Esophagus squamous epithelium (tissue), 5 donors: ENCODE results near the gene CIDEB. TPM values are rescaled to one million over a fixed set of nuclear protein-coding genes. Genes with fewer than 3 reads are reported as not detected.

Source experiments
- DNase-seq: peaks from one replicate; lab custom pipeline; 2025; lab: John Stamatoyannopoulos, UW
- H3K27ac ChIP-seq, 4 donors: fragments of 200-600 bp; sonication (generic); one replicate each; pipeline ENCODE4 v1.5.1; 2016 to 2019; ENCODE audit warnings: mild to moderate bottlenecking in 1 of 4
- H3K27me3 ChIP-seq, 4 donors: fragments of 200-600 bp; sonication (generic); 1 replicate in 3 of 4; 2 replicates in 1 of 4; pipeline versions ENCODE4 v1.5.1 to v1.6.0; 2017 to 2021; ENCODE audit warnings: antibody characterized with exemption in 1 of 4
- H3K36me3 ChIP-seq, 3 donors: fragments of 200-600 bp; sonication (generic); one replicate each; pipeline ENCODE4 v1.5.1; 2016 to 2019
- H3K4me1 ChIP-seq, 3 donors: fragments of 200-600 bp; sonication (generic); one replicate each; pipeline ENCODE4 v1.5.1; 2017 to 2019
- H3K4me3 ChIP-seq, 4 donors: fragments of 200-600 bp; sonication (generic); 1 replicate in 3 of 4; 2 replicates in 1 of 4; pipeline ENCODE4 v1.5.1; 2016 to 2019; ENCODE audit warnings: mild to moderate bottlenecking in 2 of 4, moderate library complexity in 1 of 4
- H3K9me3 ChIP-seq, 3 donors: fragments of 200-600 bp; sonication (generic); one replicate each; pipeline ENCODE4 v1.5.1; 2016 to 2019
- POLR2A ChIP-seq, 4 donors: fragments of 450-650 bp; IDR thresholded peaks; one replicate each; pipeline ENCODE4 v1.6.1; 2017; ENCODE audit warnings: antibody characterized with exemption in 4 of 4, mild to moderate bottlenecking in 4 of 4, moderate library complexity in 3 of 4
- WGBS, 2 donors: methylation state at CpG; one replicate each; pipeline ENCODE4 v1.1.5; 2018; 5-methylcytosine and 5-hydroxymethylcytosine counted together
- intact Hi-C: fragments of 100-400 bp; cut with DNase I; formaldehyde crosslinking; loops from one replicate; pipeline ENCODE4 v1.15.0; 2022
- total RNA-seq, 4 donors: library from RNA; depleted of rRNA; stranded (reverse); fragments of >200 nt; gene quantifications; one replicate each; pipeline ENCODE4 v1.1.0, GENCODE V29; 2016
- TF ChIP-seq, protein P1 (sequence below), 6 experiments: fragments of 450-650 bp in 4 of 6; fragments of 200-600 bp in 2 of 6; sonication (generic) in 2 of 6; IDR thresholded peaks; one replicate each; pipeline ENCODE4 v1.5.1; 2016 to 2019; ENCODE audit warnings: antibody characterized with exemption in 6 of 6, mild to moderate bottlenecking in 4 of 6, moderate library complexity in 4 of 6
- donor health status: DM: yes; HTN: yes; CAD: no.

Gene CIDEB
- total RNA-seq, 4 donors from 2014 or later = 18.3 to 41.4 (median 30.4) TPM

DNA sequence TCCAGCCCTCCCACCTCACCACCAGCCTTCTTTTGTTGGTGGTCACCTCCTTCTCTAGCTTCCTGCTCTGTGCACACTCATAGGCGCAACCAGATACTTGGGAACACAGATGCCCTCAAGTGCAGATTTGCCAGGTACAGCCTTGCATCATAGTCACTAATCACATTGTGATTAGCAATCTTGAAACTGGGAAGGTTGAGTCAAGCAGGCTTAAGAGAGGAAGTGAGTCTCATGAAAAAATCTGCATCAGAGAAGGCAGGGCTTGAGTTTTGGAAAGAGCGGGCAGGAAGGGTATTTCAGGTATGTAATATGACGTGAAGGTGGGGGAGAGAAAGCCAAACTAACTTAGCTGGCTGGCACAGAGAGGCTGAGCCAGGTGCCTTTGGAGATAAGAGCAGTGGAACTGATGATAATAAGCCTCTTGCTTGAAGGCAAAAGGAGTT is 33.7 kb downstream of the CIDEB start:
- H3K36me3 ChIP-seq = peaks cover 0 to 12% (median 3%) of the 10 kb centered on the region in 3 donors
- no peaks in the 10 kb centered on the region for H3K9me3 ChIP-seq
- H3K27ac ChIP-seq = peak overlapping the region; percentile 85 to 100 (median 96)
- no peaks in the 10 kb centered on the region for H3K27me3 ChIP-seq
- intact Hi-C loops = no loop called here
- no peak for DNase-seq
- H3K4me3 ChIP-seq = no peak overlapping the region
- TF ChIP-seq, protein P1, sequence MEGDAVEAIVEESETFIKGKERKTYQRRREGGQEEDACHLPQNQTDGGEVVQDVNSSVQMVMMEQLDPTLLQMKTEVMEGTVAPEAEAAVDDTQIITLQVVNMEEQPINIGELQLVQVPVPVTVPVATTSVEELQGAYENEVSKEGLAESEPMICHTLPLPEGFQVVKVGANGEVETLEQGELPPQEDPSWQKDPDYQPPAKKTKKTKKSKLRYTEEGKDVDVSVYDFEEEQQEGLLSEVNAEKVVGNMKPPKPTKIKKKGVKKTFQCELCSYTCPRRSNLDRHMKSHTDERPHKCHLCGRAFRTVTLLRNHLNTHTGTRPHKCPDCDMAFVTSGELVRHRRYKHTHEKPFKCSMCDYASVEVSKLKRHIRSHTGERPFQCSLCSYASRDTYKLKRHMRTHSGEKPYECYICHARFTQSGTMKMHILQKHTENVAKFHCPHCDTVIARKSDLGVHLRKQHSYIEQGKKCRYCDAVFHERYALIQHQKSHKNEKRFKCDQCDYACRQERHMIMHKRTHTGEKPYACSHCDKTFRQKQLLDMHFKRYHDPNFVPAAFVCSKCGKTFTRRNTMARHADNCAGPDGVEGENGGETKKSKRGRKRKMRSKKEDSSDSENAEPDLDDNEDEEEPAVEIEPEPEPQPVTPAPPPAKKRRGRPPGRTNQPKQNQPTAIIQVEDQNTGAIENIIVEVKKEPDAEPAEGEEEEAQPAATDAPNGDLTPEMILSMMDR (IDR thresholded peaks at IDR 0.05) = peak in 1 of 6 experiments; percentile 2
- peak in 1 of 4 donors; percentile 31 for TF ChIP-seq POLR2A (IDR thresholded peaks at IDR 0.05)
- H3K4me1 ChIP-seq = peaks cover 24 to 94% (median 31%) of the 10 kb centered on the region in 3 donors
- 20 to 25% methylated on average over 3 of the region's 3 CpGs for WGBS, 2 donors

DNA sequence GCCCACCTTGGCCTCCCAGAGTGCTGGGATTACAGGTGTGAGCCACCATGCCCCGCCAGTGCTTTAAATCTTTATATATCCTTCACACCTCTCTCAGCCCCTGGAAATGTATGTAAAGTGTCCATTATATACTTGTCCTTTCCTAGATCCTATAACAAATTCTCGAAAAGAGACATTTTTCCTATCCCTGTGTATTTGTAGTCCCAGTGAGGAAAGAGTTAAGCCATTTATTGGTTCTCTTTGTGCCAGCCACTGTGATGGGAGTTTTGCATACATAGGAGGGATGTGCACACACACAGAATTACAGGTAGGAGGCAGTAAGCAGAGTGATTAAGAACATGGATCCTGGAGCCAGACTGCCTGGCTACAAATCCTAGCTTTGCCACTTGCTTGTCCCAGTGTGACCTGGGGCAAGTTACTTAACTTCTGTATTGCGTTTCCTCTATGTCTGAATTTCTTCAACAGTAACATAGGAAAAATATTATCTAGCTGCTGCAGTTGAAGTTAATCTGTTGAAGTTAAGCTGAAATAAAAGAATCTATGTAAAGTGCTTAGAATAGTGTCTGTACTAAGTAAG is 34.3 kb downstream of the CIDEB start:
- Histone ChIP-seq H3K4me3 (no peak overlapping the region), H3K27ac (peak overlapping the region; percentile 85 to 100 (median 96)), H3K36me3 (peaks cover 0 to 18% (median 3%) of the 10 kb centered on the region in 3 donors), H3K9me3 (no peaks in the 10 kb centered on the region), H3K4me1 (peaks cover 18 to 94% (median 25%) of the 10 kb centered on the region in 3 donors), H3K27me3 (no peaks in the 10 kb centered on the region)
- intact Hi-C loops = no loop called here
- DNase-seq = no peak
- TF ChIP-seq, protein P1 (IDR thresholded peaks at IDR 0.05) = peak in 3 of 6 experiments; percentile 14 to 59 (median 19)
- TF ChIP-seq POLR2A (IDR thresholded peaks at IDR 0.05) = no peak
- 47 to 62% methylated on average over 2 to 3 of the region's 3 CpGs for WGBS, 2 donors

DNA sequence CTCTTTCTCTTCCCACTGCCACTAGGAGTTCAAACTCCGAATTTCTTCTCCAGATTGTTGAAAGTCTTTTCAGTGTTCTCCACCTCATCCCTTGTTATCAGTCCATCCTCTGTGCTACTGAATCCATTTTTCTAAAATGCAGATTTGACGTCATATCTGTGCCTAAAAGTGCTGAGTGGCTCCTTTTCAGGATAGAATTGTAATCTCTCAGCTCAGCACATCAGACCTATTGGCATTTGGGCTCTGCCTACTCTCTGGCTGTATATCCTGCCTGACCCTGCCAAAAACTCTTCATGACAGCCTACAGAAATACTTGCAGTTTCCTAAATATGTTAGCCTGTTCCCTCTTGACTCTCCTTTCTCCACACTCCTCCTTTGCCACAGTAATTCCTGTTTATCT is 35.3 kb downstream of the CIDEB start:
- peaks cover 10 to 94% (median 25%) of the 10 kb centered on the region in 3 donors for H3K4me1 ChIP-seq
- TF ChIP-seq, protein P1 (IDR thresholded peaks at IDR 0.05) = no peak
- no peak for TF ChIP-seq POLR2A (IDR thresholded peaks at IDR 0.05)
- 61 to 71% methylated on average over 2 of the region's 2 CpGs for WGBS, 2 donors
- no peak overlapping the region for H3K4me3 ChIP-seq
- no peak for DNase-seq
- intact Hi-C loops = no loop called here
- H3K9me3 ChIP-seq = no peaks in the 10 kb centered on the region
- peak overlapping the region; percentile 95 to 100 (median 98) for H3K27ac ChIP-seq
- peaks cover 3 to 28% (median 11%) of the 10 kb centered on the region in 3 donors for H3K36me3 ChIP-seq
- H3K27me3 ChIP-seq = no peaks in the 10 kb centered on the region

DNA sequence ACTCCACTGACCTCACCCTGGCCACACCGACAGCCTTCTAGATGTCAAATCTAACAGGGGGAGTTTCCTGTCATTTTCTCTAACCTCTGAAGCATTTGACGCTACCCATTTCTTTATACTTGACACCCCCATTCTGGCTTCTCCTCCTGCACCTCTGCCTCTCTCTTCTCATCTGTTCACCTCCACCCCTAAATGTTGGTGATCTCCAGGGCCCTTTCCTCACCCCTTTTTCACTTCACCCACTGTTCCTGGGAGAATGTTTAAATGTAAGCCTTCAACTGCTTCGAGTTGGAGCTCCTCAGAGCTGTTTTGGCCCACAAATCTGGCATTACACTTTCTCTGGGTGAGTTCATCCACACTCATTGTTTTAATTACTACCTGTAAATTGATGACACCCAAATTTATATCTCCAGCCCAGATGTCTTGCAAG is 35.9 kb downstream of the CIDEB start:
- H3K27ac ChIP-seq = peak overlapping the region; percentile 95 to 100 (median 98)
- H3K36me3 ChIP-seq = peaks cover 9 to 34% (median 15%) of the 10 kb centered on the region in 3 donors
- H3K4me3 ChIP-seq = peak overlapping the region; percentile 65 to 97 (median 89)
- no peak for DNase-seq
- no peaks in the 10 kb centered on the region for H3K9me3 ChIP-seq
- WGBS, 2 donors = 11 to 18% methylated on average over 3 of the region's 3 CpGs
- intact Hi-C loops = no loop called here
- H3K27me3 ChIP-seq = no peaks in the 10 kb centered on the region
- TF ChIP-seq, protein P1 (IDR thresholded peaks at IDR 0.05) = no peak
- no peak for TF ChIP-seq POLR2A (IDR thresholded peaks at IDR 0.05)
- peaks cover 5 to 92% (median 25%) of the 10 kb centered on the region in 3 donors for H3K4me1 ChIP-seq

DNA sequence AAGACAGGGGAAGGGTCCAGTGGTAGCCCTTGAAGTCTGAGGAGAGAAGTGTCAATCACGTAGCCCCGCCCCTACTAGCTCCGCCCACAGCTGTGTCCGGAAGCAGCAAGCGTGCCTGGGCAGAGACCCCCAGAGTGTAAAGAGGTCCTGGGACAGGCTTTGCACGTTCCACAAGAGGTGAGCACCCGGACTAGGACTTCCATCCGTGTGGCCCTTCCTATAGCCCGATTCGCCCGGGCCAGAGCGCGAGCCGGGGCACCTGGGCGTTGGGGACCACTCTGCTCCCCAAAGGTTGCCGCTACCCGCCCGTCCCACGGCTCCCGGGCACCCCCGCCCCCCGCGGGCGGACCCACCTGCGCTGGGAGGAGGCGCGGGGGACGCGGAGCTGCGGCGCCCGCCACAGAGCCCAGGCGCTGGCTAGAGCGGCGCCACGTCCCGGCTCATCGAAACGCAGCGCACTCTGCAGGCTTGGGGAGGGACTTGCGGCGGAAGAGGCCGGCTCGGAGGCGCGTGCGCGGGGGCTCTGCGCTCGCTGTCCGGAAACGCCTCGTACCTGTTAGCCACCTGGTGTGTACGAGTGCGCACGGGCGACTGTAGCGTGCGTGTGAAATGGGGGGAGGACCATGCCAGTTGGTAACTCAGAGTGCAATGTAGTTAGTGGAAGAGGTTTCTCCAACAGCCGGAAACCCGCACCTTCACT is 36.5 kb downstream of the CIDEB start, which contains the start of gene RABGGTA:
TSS of gene RABGGTA (minus strand) at position 464 of the 700 bp plus-strand sequence. CDS start 482 bp downstream, outside the sequence.
- peak within 1 kb of the TSS; percentile 65 to 97 (median 89) for H3K4me3 ChIP-seq
- H3K36me3 ChIP-seq = peaks cover 15 to 40% (median 19%) of the 10 kb centered on the region in 3 donors
- peak within 1 kb of the TSS; percentile 95 to 100 (median 98) for H3K27ac ChIP-seq

More for the DNA sequence above, 36.5 kb downstream of the CIDEB start, which contains the start of gene RABGGTA:
- TF ChIP-seq, protein P1 (IDR thresholded peaks at IDR 0.05) = peak; percentile 59 to 84 (median 78)
- peak in 3 of 4 donors; percentile 63 to 87 (median 77) for TF ChIP-seq POLR2A (IDR thresholded peaks at IDR 0.05)
- peaks cover 8 to 92% (median 25%) of the 10 kb centered on the region in 3 donors for H3K4me1 ChIP-seq
- no peaks in the 10 kb centered on the region for H3K9me3 ChIP-seq
- peak; percentile 51 for DNase-seq
- intact Hi-C loops = no loop called here
- 12 to 17% methylated on average over 2 of the region's 61 CpGs for WGBS, 2 donors
- H3K27me3 ChIP-seq = no peaks in the 10 kb centered on the region
